HEK293 (cell line): ENCODE data around the gene KLHL36.

ENCODE experiments used
- TF ChIP-seq, protein P1 (sequence below): fragments of 450-650 bp; formaldehyde crosslinking; IDR thresholded peaks from 2 replicates; pipeline ENCODE4 v1.5.1; 2016; ENCODE audit warnings: missing biosample characterization, missing genetic modification characterization
- TF ChIP-seq, protein P2 (sequence below): fragments of 450-650 bp; formaldehyde crosslinking; IDR thresholded peaks from 2 replicates; pipeline ENCODE4 v1.5.1; 2016; ENCODE audit warnings: missing biosample characterization, missing genetic modification characterization

DNA sequence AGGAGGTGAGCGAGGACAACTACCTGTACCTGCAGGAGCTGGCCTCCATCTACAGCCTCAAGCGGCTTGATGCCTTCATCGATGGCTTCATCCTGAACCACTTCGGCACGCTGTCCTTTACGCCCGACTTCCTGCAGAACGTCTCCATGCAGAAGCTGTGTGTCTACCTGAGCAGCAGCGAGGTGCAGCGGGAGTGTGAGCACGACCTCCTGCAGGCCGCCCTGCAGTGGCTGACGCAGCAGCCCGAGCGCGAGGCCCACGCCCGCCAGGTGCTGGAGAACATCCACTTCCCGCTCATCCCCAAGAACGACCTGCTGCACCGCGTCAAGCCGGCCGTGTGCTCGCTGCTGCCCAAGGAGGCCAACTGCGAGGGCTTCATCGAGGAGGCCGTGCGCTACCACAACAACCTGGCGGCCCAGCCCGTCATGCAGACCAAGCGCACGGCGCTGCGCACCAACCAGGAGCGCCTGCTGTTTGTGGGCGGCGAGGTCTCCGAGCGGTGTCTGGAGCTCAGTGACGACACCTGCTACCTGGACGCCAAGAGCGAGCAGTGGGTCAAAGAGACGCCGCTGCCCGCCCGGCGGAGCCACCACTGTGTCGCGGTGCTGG, 9.0 kb downstream of the KLHL36 start:
- TF ChIP-seq, protein P1, sequence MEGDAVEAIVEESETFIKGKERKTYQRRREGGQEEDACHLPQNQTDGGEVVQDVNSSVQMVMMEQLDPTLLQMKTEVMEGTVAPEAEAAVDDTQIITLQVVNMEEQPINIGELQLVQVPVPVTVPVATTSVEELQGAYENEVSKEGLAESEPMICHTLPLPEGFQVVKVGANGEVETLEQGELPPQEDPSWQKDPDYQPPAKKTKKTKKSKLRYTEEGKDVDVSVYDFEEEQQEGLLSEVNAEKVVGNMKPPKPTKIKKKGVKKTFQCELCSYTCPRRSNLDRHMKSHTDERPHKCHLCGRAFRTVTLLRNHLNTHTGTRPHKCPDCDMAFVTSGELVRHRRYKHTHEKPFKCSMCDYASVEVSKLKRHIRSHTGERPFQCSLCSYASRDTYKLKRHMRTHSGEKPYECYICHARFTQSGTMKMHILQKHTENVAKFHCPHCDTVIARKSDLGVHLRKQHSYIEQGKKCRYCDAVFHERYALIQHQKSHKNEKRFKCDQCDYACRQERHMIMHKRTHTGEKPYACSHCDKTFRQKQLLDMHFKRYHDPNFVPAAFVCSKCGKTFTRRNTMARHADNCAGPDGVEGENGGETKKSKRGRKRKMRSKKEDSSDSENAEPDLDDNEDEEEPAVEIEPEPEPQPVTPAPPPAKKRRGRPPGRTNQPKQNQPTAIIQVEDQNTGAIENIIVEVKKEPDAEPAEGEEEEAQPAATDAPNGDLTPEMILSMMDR (tag by site-specific recombination) = no peak
- TF ChIP-seq, protein P2, sequence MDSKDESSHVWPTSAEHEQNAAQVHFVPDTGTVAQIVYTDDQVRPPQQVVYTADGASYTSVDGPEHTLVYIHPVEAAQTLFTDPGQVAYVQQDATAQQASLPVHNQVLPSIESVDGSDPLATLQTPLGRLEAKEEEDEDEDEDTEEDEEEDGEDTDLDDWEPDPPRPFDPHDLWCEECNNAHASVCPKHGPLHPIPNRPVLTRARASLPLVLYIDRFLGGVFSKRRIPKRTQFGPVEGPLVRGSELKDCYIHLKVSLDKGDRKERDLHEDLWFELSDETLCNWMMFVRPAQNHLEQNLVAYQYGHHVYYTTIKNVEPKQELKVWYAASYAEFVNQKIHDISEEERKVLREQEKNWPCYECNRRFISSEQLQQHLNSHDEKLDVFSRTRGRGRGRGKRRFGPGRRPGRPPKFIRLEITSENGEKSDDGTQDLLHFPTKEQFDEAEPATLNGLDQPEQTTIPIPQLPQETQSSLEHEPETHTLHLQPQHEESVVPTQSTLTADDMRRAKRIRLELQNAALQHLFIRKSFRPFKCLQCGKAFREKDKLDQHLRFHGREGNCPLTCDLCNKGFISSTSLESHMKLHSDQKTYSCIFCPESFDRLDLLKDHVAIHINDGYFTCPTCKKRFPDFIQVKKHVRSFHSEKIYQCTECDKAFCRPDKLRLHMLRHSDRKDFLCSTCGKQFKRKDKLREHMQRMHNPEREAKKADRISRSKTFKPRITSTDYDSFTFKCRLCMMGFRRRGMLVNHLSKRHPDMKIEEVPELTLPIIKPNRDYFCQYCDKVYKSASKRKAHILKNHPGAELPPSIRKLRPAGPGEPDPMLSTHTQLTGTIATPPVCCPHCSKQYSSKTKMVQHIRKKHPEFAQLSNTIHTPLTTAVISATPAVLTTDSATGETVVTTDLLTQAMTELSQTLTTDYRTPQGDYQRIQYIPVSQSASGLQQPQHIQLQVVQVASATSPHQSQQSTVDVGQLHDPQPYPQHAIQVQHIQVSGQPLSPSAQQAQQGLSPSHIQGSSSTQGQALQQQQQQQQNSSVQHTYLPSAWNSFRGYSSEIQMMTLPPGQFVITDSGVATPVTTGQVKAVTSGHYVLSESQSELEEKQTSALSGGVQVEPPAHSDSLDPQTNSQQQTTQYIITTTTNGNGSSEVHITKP (tag by site-specific recombination) = no peak
